NCI-H1436 (cell line): ENCODE measurements around the gene IRF2BP2.

Source experiments
- DNase-seq: peaks from one replicate; lab custom pipeline; 2025; lab: John Stamatoyannopoulos, UW

Gene IRF2BP2

DNA sequence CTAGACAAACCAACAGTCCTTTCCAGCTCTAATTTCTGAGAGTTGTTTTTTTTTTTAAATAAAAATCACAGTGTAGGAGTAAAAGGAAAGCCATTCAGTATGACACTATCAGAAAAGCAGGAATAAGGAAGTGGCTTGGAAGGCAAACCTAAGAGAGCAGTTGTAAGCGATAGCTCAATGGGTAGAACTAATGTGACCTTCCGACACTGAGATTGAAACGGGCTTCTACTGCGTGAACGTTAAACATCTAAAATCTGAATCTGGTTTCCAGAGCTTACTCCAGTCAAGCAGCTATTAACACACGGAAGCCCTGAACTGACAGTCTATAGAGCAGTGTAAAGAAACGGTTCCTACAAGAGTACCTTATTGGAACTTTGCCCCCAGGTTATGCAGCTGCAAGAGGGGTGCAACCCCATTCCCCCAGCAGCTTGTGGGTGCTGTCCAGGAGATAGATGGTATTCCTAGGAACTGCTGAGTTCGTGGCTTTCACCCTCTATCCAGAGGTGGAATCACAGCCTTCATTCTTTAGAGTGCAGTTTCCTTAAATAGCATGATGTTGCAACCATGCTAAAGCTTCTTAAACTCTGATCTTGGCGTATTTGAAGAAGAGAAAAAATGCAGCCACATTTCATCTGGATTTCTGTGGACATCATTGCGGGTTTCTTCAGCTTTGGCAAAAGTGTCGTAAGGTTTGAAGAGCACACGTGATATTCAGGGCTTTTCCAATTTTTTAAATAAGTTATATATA is 3.3 kb upstream of the IRF2BP2 start:
- peak; percentile 24 for DNase-seq

DNA sequence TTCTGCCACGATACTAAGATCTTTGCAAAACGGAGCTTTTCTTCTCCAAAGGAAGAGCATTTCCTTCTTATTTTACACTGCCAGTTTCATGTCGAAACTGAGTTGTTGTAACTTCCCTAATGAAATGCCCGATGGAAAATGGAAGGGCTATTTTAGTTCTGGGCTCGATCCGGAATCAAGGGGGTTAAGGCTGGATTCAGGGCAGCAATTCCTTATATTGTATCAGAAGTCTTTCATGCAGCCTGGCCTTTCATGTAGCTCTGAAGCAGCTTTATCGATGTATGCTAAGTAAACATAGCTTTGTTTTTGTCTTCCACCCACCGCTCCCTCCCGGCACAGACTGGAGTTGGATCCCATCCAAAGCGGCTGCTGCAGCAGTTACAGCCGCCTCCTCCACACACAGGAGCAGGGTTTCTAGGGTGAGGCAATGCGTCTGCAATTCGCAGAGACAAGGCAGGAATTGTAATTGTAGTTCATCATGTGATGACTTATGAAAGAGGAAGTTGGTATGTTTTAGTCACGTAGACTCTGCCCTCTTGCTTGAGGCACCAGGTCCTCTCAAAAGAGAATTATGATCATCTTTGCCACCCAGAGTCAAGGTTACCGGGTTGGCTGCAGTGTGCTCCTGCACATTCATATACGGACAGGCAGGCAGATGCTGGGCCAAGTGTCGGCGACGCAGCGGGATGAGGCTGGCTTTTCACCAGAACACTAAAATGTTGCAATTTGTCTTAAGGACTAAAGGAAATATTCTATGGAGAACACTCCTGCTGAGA is 2.6 kb upstream of the IRF2BP2 start:
- peak; percentile 98 for DNase-seq

DNA sequence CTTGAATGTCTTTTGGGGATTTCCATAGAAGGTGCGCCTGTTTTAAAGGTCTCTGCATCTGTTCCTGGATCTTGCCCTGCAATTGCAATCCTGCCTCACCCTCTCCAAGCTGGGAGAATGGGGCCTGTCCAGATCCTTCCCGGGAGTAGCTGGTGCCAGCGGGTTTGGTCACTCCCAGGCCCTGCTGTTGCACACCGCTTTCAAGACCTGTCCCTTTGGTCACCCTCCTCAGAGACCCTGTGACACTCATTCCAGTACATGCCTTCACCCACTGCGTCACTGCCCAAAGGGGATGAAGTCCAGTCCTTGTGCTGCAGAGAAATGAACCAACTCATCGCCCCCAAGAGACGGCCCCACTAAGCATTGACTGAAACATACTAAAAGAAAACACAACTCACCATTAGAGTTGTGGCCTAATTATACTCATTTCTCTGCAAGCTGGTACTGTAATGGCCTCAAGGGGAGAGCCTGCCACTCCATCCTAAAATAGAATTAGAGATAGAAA is 1.9 kb upstream of the IRF2BP2 start:
- no peak for DNase-seq

DNA sequence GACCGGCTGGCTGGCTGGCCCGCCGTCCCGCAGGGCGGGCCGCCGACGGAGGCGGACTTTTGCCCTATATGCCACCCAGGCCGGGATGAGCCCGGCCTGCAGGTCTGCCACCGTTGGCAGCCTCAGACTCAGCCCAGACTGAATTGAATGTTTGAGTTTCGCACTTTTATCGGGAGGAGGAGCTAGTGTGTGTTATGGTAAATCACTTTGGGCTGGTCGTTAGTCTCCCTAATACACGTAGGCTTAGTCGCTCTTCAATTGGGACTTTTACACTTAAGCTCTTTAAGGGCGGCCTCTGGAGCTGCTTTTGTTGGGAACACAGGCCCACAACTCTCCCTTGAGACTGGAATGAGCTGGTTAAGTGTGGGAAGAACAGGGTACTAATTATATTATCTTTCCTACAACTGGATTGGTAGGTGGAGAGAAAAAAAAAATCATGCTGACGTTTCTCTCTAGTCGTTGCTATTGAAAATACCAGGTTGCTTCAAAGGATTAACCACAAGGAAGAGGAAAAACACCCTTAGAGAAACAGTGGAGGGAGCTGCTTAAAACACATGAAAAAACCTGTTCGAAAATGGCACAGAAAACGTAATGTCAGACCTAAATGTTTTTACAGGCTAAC is 1.4 kb upstream of the IRF2BP2 start:
- DNase-seq = peak; percentile 88

DNA sequence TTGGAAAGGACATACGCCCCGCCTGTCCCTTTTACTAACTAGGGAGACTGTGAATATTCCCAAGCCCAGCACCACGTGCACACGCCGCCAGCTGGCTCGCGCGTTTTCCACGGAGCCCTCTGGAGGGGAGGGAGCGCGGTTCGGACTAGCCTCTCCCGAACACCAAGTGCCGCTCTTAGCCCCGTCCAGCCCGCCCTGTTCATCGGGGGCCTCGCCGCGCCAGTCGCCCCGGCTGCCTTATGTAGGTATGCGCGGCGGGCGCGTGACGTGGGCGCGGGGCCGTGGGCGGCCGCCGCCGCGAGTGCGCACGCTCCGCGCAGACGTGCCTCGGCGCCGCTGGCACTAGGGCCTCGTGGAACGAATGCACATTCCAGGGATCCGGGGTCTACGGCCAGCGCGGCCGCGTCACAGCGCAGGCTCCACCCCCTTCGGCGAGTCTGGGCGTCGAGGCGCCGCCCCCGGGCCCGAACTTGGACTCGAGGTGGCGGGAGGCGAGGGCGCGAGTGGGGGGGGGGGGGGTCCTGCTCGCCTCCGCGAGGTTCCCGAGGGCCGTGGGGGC is 767 bp upstream of the IRF2BP2 start:
- DNase-seq = peak; percentile 92

DNA sequence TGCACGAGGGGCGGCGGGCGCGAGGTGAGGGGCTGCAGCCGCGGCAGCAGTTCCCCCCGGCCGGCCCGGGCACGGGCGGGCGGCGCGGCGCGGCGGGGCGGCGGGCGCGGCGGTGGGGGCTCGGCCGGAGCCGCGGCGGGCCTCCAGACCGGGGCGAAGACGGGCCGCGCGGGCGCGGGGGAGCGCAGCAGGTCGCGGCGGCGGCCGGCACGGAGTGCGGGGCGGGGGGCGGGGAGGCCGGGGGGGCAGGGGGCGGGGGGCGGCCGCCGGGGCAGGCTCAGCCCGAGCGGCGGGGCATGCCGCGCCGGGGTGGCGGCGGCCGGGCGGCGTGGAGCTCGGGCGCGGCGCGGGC is 311 bp downstream of the IRF2BP2 start:
- no peak for DNase-seq

DNA sequence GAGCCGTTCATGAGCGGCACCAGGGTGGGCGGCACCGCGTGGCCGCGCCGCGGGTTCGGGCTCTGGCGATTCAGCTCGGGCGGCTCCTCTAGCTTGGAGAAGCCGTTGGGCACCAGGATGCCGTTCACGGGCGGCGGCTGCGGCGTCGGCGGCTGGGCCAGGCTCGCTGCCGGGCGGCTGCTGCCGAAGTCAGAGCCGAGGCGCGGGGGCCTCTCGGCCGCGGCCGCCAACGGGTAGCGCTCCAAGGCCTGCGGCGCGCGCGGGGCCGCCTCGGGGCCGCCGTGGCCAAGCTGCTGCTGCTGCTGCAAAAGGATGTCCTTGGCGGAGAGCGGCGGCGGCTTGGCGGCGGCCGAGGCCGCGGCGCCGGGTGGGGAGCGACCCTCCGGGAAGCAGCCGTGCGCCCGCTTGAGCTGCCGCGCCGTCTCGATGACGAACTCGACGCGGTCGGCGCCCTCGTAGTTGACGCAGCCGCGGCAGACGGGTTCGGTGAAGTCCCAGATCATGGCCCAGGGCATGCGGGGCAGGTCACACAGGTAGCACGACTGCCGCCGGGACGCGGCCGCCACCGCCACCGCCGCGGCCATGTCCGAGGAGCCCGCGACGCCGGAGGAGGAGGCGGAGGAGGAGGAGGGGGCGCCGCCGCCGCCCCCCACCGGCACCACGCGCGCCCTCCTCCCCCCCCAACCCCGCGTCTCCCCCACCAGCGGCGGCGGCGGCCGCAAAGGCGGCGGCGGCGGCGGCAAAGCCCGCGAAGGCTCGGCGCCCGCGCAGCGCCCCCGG is 877 bp downstream of the IRF2BP2 start:
- DNase-seq = peak; percentile 49

DNA sequence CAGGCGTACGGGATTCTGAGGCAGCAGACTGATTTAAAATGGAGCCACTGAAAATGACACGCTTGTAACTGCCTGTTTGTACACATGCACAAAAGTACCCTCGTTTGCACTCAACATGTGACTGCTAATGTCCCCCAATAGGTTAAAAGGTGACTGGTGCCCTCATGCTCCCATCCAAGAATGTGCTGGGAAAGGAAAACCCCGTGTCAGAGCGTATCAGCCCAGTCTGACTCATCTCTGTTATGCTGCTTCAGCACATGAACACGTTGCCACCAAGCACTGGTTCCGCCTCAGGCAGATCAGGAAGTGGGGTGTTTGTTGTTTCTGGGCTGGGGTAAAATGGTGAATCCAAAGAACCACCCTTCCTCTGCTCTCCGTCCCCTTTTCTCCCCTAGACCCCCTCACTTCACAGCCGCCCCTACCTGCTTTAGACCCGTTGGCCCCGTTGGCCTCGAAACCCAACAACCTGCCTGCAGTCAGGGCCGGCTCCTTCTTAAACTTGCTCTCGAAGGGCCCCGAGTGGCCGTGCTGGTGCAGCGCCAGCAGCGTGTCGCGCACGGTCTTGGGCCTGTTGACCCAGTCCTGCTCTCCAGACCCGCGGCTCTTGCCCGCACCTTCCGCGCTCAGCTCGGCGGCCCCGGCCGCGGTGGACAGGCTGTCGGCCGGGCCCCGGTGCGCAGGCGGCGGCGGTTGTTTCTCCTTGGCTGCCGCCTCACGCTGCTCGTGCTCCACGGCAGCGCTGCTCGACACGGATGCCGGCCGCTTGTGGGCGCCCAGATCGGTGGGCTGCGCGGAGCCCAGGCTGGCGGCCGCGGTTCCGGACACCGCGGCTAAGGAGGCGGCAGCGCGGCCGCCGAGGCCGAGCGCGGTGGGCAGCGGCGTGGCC is 1.7 kb downstream of the IRF2BP2 start:
- DNase-seq = peak; percentile 51

DNA sequence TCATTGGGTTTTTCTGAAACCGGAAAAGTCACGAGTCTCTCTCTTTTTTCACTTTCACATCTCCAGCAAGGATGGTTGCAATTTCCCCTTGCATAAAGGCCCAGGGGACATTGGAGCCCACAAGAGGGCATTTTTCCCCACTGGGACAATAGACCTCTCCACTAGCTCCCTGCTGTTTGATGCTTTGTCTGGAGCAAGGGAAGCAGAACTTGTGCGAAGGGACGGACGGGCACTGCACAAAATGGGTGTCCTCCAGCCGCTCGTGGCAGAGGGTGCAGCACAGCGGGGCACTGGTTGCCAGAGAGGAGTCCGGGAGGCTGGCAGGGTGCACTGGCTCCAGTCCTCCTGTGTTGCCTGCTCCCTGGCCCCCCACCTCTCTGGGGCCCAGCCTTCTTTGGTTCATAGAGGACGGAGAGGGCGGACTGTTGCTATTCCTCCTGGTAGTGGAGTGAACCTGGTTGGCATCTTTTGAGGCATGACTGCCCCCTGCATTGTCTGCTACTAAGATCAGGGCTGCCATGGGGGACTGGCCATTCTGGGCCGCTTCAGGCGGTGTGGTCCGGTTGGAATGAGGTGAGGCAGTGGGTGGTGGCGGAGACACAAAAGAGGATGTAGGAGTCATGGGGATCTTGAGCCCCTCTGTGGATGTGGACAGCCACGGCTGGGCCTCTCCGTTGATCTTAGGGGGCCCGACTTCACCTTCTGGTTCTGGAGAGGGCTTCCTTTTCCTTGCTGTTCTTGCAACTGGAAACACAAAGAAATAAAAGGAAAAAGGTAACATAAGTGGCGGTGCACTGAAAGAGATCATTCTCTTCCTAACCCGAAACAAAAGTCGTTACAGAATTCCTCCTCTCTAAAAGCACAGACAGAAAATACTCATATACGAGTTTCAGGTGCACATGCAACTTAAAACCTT is 2.6 kb downstream of the IRF2BP2 start:
- DNase-seq = peak; percentile 46

DNA sequence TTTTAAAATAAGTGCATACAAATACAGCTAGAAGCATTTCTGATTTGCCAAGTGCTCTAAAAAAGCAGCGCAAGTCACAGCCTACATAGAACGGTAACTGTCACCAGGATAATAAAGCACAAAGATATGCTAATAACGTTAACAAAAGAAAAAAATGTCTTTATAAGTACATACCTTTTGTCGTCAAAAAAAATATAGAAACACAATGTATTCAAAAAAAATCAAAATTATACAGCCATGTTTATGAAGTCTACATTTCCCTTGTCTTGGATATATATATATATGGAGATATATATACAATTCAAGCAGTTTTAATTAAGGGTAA is 3.2 kb downstream of the IRF2BP2 start:
- no peak for DNase-seq

DNA sequence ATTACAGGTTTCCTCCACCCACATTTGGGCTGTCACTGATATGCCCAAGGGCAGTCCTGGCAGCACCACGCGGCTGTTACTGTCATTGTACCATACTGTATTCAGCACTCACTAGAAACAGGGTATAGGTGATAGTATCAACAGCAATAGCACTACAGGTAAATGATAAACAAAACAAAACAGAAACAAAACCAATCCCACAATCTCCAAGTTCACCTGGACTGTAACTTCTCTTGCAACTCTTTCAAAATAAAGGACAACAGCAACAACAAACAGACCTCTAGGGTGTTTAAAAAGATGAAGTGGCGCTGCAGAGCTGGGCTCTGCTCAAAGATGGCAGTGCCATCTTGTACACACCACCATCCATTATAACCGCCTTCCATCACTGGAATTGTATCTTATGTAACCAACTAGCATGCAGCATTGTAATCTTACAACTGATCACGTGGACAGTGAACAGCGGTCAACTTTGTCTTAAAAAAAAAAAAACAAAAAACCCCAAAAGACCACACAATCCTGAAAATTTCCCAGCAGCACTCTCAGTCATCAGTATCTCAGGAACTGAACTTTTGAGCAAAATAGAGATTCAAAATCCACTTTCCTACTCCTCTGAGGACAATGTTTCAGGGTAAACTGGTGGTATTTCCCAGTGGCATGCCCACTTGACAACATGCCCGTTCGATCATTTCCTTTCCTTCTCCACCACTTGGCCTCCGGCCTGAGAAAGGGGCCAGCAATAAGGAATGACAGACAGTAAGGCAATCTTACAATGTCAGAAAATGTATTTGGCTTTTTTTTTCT is 3.8 kb downstream of the IRF2BP2 start:
- peak; percentile 29 for DNase-seq

DNA sequence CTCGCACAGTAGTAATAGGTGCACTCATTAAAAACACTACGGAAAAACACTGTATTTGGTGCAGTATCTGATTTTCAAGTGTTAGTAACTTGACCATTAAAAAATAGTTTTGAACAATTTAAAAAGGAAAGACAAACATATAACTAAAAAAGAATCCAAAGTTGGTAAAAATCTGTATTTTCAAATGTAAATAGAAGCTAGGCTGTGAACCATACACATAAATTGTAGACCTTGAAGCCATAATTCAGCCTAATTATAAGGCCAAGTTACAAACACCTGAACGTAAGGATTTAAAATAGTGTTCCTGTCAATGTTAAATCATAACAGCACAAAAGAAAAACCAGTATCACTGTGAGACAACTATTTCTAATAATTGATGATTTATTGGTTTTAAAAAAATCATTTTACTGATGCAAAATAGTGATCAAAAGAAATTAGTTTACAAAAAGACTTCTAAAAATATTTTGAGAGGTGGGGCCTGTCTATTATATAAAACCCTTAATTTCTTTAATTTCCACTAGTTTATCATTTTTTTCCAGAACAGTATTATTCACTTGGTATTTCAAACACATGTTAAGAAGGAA is 4.5 kb downstream of the IRF2BP2 start:
- DNase-seq = no peak

DNA sequence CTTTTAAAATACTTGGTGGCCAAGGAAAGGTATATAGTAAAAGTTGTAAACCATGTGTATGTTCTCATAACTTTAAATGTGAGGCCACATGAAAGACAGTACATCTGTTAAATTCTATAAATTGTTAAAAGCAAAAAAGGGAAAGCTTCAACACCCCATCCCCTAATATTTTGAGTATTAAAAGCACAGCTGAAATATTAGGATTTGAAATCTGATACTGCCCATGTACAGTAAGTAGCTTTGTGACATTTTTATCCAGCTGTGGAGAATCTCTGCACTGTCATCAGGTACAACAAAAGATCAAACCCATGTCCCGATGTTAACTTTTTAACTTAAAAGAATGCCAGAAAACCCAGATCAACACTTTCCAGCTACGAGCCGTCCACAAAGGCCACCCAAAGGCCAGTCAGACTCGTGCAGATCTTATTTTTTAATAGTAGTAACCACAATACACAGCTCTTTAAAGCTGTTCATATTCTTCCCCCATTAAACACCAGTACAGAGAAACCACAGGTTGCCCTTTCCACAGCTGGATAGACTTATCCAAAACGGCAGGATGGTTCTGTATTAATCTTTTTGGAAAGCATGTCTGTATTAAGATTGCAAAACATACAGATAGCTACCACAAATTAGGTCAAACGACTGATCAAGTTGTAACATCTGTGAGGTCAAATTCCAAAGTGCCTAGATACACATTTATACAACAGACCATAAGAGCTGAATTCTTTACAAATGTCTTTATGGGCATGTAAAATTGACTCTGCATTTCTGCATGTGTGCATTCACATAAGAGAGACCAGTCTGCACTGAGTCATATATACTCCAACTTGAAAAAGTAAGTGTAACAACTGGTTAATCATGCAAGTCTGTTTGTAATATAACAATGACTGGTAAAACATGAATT is 5.2 kb downstream of the IRF2BP2 start:
- no peak for DNase-seq

DNA sequence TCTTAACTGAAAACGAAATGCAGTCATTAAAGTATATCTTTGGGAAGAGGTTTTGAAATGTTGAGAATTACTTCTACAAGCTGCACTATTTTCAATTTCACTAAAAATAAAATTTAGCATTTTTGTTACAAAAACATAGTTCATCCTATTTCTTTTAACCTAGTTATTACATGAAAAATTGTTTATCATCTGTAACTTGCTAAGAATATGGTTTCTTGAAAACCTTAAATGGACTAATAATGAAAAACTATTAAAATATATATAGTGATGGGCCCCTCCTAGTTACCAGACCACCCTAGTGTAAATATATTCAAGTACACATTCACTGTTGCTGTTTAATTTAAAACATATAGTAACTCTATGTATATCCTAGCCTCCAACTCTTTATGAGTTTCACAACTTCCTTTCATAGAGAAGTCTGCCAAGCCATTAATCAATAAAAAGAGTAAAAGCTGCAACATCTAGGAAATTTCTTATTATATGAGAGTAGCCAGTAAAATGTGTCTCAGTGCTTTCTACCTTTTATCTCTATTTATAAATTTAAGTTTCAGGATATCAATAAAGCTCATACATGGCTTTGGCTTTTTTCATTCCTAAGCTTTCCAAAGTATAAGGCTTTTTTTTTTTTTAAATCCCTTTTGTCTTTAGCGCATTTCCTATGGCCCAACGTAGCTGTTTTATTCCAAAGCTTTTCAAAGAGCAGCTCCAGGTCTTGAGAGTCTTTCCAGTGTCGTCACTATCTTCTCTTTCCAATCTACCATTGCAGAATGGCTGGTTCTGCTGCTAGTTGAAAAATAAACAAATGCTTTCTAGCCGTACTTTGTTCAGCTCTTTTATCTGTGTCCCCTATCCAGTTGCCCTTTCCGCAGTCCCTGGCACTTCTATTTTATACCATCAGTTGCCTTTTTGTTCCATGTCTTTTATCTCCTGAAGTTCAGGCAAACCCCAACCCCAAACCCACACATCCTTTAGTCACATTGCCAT is 6.5 kb downstream of the IRF2BP2 start:
- DNase-seq = no peak

DNA sequence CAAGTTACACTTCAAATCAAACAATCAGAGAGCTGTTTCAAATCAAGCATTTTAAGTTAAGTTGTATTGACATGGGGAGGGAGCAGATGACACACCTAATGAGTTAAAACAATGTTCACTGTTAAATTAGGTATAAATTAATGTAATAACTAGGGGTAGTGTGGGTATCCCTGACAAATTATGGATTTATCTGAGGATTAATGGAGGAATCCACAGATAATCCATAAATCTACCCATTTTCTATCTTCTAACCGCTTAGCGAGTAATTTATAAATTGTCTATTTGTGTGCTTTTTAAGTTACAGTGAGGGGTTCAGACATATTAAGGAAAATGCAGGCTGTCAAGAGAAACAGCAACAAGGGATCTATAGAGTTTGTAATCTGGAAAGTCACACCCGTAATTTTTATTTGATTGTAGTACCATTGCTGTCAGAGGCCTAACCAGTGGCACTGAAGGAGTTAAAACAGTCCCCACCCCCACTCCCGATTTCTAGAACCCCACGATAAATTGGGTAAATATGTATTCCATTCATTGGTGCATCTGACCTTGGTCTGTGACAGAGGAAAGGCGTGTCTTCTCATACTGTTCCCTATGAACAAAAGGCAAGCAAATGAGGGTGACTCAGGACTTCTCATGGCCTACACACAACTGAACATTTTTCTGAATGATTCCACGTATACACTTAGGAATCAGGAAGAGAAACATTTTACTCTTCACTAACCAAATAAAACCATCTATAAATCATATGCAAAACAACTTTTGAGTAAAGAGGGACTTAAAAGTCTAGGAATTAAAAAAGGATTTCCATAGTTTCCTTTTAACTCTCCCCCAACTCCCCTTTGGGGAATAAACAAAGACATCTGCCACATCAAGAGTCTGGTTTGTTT is 7.4 kb downstream of the IRF2BP2 start:
- DNase-seq = peak; percentile 75
